AG04450 (cell line): ENCODE data around the gene EIF5A. TPM values are rescaled to one million over a fixed set of nuclear protein-coding genes. Genes with fewer than 3 reads are reported as not detected.

ENCODE experiments used
- CTCF ChIA-PET: fragments of 300-600, 350-600 bp; formaldehyde crosslinking; extraction: SDS; loops from one replicate; lab custom pipeline; 2022; ENCODE audit warnings: antibody characterized with exemption, inconsistent platforms; lab: Charles Lee
- POLR2A ChIA-PET: fragments of 350-600 bp; formaldehyde crosslinking; extraction: SDS; loops from one replicate; lab custom pipeline; 2021; ENCODE audit warnings: antibody characterized with exemption, inconsistent platforms; lab: Yijun Ruan, JAX
- DNase-seq: peaks from one replicate; pipeline ENCODE4 v3.0.0-alpha.2; 2011; ENCODE audit warnings: low read depth, low spot score
- H3K27ac ChIP-seq: one replicate; pipeline ENCODE4 v1.5.1; 2012; ENCODE audit warnings: low read depth, low read length, control low read depth
- H3K27me3 ChIP-seq: one replicate; pipeline ENCODE4 v1.6.0; 2012; ENCODE audit warnings: low read length; ENCODE audit not compliant: control insufficient read depth, insufficient read depth
- H3K4me3 ChIP-seq: 2 replicates; pipeline ENCODE4 v1.5.1; 2011; ENCODE audit warnings: mild to moderate bottlenecking, low read depth, low read length, control low read depth
- H3K9me3 ChIP-seq: 2 replicates; pipeline ENCODE4 v1.5.1; 2012; ENCODE audit warnings: low read length; ENCODE audit not compliant: control insufficient read depth, insufficient read depth
- CTCF ChIP-seq: IDR thresholded peaks from 2 replicates; pipeline ENCODE4 v1.5.1; 2011; ENCODE audit warnings: low read depth, low read length, control low read depth, inconsistent platforms
- polyA plus RNA-seq: library from polyadenylated mRNA; depleted of rRNA; stranded (reverse); fragments of >200 nt; gene quantifications from 2 replicates; pipeline ENCODE4 v1.2.3, GENCODE V29; 2011

Gene EIF5A
- polyA plus RNA-seq, 1 experiment: 466 TPM

- CTCF ChIA-PET: interaction anchor here (1.6 to 5.0 kb wide), 2 partner anchors 13 to 66 kb away, joined by 3 to 65 read pairs; no protein-coding TSS in a partner anchor
Observed at GRCh38 chr17:7283471-7284216, 23.8 kb upstream of the EIF5A start.

GRCh38 chr17:7284911-7285310 is 22.5 kb upstream of the EIF5A start:
- H3K9me3 ChIP-seq: no peaks in the 10 kb centered on the region; the same call in 1 of the 2 replicates
- no peak overlapping the region for H3K4me3 ChIP-seq
- H3K27ac ChIP-seq: no peak overlapping the region
- DNase-seq: no peak
- ChIA-PET POLR2A (no interaction called here), CTCF (interaction anchor here (1.4 to 3.4 kb wide), 2 partner anchors 11 to 275 kb away, joined by 5 to 17 read pairs; no protein-coding TSS in a partner anchor)
- no peak for TF ChIP-seq CTCF
- H3K27me3 ChIP-seq: peaks cover 64% of the 10 kb centered on the region

More at GRCh38 chr17:7283471-7284216, 23.8 kb upstream of the EIF5A start:
- POLR2A ChIA-PET: no interaction called here
- no peak for DNase-seq
- Histone ChIP-seq H3K27ac (no peak overlapping the region), H3K9me3 (no peaks in the 10 kb centered on the region; the same call in 1 of the 2 replicates), H3K27me3 (peaks cover 54% of the 10 kb centered on the region), H3K4me3 (no peak overlapping the region)
- no peak for TF ChIP-seq CTCF

GRCh38 chr17:7285679-7286078 is 21.7 kb upstream of the EIF5A start:
- H3K27me3 ChIP-seq: peaks cover 71% of the 10 kb centered on the region
- TF ChIP-seq CTCF: no peak
- ChIA-PET CTCF (interaction anchor here (1.4 to 3.4 kb wide), 2 partner anchors 11 to 275 kb away, joined by 5 to 17 read pairs; no protein-coding TSS in a partner anchor), POLR2A (no interaction called here)
- H3K9me3 ChIP-seq: no peaks in the 10 kb centered on the region; the same call in 1 of the 2 replicates
- DNase-seq: no peak
- H3K4me3 ChIP-seq: no peak overlapping the region
- H3K27ac ChIP-seq: no peak overlapping the region

GRCh38 chr17:7289256-7290032 is 18.0 kb upstream of the EIF5A start:
- peaks cover 77% of the 10 kb centered on the region for H3K27me3 ChIP-seq
- H3K4me3 ChIP-seq: no peak overlapping the region
- POLR2A ChIA-PET: interaction anchor here (0.6 kb wide), 1 partner anchor 237 kb away, joined by 3 read pairs; no protein-coding TSS in a partner anchor
- H3K9me3 ChIP-seq: no peaks in the 10 kb centered on the region; the same call in 1 of the 2 replicates
- no peak for DNase-seq
- CTCF ChIA-PET: interaction anchor here (0.6 kb wide), 1 partner anchor 244 kb away, joined by 6 read pairs; no protein-coding TSS in a partner anchor
- TF ChIP-seq CTCF: no peak
- no peak overlapping the region for H3K27ac ChIP-seq
